GM06990 (cell line): ENCODE results near the gene TRAFD1.

Source experiments
- DNase-seq: peaks from one replicate; pipeline ENCODE4 v3.0.0-alpha.2; 2011; ENCODE audit not compliant: insufficient read length; ENCODE audit errors: extremely low read depth
- H3K27me3 ChIP-seq: replicated peaks from 2 replicates; pipeline ENCODE4 v1.6.0; 2011; ENCODE audit warnings: low read length; ENCODE audit not compliant: control insufficient read depth, insufficient read depth
- H3K36me3 ChIP-seq: 2 replicates; pipeline ENCODE4 v1.5.1; 2011; ENCODE audit warnings: low read length; ENCODE audit not compliant: control insufficient read depth, insufficient read depth
- H3K4me3 ChIP-seq: replicated peaks from 2 replicates; pipeline ENCODE4 v1.5.1; 2011; ENCODE audit warnings: low read depth, mild to moderate bottlenecking, control low read depth, low read length
- TF ChIP-seq, protein P1 (sequence below): IDR thresholded peaks from 2 replicates; pipeline ENCODE4 v1.5.1; 2011; ENCODE audit warnings: low read length, control low read depth, mild to moderate bottlenecking, inconsistent platforms; ENCODE audit not compliant: insufficient read depth, poor library complexity, severe bottlenecking

Gene TRAFD1

DNA sequence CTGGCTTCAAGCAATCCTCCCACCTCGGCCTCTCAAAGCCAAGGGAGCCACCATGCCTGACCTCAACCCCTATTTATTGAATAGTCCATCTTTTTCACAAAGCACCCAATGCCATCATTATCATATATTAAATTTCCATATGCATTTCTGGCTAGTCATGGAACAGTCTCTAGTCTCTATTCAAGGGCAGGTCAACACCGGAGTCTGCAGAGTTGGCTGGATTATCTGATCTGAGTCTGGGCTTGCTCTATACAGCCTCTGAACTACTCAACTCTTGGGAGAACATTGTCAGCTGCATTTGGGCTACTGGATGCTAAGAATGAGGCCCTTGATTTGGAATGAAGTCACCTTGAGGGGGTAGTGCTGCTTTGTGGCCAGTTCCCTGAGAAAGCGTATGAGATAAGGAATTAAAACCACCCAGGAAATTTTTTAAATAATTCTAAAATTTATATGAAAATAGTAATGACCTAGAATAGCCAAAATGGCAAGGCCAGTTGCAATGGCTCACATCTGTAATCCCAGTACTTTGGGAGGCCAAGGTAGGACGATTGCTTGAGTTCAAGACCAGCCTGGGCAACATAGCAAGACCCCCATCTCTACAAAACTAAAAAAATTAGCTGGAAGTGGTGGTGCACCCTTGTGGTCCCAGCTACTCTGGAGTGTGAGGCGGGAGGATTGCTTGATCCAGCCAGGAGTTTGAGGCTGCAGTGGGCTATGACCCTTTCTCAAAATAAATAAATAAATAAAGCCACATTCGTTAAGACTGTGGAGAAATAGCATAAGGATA is 9.9 kb upstream of the TRAFD1 start:
- Histone ChIP-seq H3K4me3 (no peak overlapping the region), H3K36me3 (no peaks in the 10 kb centered on the region), H3K27me3 (no peaks in the 10 kb centered on the region)
- TF ChIP-seq, protein P1, sequence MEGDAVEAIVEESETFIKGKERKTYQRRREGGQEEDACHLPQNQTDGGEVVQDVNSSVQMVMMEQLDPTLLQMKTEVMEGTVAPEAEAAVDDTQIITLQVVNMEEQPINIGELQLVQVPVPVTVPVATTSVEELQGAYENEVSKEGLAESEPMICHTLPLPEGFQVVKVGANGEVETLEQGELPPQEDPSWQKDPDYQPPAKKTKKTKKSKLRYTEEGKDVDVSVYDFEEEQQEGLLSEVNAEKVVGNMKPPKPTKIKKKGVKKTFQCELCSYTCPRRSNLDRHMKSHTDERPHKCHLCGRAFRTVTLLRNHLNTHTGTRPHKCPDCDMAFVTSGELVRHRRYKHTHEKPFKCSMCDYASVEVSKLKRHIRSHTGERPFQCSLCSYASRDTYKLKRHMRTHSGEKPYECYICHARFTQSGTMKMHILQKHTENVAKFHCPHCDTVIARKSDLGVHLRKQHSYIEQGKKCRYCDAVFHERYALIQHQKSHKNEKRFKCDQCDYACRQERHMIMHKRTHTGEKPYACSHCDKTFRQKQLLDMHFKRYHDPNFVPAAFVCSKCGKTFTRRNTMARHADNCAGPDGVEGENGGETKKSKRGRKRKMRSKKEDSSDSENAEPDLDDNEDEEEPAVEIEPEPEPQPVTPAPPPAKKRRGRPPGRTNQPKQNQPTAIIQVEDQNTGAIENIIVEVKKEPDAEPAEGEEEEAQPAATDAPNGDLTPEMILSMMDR, result no peak
- DNase-seq, result no peak

DNA sequence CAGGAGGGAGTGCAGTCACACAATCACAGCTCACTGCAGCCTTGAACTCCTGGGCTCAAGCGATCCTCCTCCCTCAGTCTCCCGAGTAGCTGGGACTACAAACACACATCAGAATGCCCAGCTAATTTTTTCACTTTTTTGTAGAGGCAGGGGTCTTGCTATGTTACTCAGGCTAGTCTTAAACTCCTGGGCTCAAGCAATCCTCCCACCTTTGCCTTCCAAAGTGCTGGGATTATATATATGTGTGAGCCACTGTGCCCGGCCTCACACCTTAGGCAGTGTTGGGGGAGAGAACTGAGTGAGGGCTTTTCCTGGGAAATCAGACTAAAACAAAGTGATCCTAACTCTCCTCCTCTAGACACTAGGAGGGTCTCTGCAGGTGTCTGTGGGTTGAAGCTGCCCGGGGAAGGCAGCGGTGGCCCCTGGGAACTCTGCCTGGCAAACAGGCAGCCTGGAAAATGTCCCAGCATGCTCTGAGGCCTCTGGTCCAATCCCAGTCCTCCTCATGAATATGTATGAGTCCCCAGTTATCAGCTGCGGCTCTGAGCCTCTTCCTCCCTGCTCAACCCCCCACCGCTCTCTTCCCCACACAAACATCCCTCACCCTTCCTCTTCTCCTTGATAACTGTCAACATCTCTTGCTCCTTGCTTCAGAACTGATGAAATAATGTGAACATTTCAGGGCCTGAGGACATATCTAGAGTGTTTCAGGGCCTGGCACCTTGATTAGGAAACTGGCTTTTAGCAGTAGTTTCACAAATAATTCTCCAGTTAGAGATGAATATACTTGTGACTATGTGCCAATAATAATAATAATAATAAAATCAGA is 8.9 kb upstream of the TRAFD1 start:
- TF ChIP-seq, protein P1, result no peak
- no peaks in the 10 kb centered on the region for H3K36me3 ChIP-seq
- no peaks in the 10 kb centered on the region for H3K27me3 ChIP-seq
- peak; percentile 15 for DNase-seq
- H3K4me3 ChIP-seq, result no peak overlapping the region

DNA sequence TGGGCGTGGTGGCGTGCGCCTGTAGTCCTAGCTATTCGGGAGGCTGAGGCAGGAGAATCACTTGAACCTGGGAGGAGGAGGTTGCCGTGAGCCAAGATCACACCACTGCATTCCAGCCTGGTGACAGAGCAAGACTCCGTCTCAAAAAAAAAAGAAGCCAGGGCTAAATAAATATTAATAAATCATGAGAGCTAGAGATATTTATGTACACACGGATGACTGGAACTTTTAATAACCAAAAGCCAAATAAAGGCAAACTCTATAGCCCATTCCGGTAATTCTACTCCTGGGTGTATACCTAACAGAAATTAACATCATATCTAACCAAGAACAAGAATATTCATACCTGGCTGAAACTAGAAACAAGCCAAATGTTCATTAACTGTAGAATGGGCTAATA is 7.7 kb upstream of the TRAFD1 start:
- no peak for DNase-seq
- TF ChIP-seq, protein P1, result no peak
- no peaks in the 10 kb centered on the region for H3K36me3 ChIP-seq
- H3K4me3 ChIP-seq, result no peak overlapping the region
- H3K27me3 ChIP-seq, result no peaks in the 10 kb centered on the region

DNA sequence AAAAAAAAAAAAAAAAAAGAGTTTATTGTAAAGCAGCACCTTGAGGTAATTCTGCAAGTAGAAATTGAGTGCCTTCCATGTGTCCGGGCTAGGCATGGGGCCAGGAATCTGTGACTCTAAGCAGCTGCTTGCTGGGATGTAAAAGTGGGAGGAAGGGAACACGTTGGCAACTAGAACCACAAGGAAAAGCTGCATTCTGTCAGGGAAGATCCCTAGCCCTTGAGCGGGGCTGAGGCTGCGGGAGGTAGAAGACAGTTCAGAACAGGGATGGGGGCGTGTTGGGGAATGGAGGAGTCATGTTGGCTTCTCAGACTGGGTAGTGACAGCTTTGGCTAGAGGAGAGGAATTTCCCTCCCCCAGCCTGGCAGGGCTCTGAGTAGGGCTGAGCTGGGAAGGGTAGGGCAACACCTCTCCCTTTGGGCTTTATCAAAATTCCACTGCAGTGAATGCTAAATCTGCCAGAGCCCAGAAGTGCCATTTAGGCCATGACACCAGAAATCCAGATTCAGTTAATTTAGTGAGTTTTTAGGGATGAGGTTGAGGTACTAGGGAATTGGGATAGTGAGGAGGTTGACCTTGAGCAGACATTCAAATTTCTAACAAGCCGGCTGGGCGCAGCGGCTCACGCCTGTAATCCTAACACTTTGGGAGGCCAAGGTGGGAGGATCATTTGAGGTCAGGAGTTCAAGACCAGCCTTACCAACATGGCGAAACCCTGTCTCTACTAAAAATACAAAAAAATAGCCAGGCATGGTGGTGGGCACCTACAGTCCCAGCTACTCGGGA is 3.4 kb upstream of the TRAFD1 start:
- H3K27me3 ChIP-seq, result no peaks in the 10 kb centered on the region
- TF ChIP-seq, protein P1, result no peak
- no peak for DNase-seq
- H3K36me3 ChIP-seq, result no peaks in the 10 kb centered on the region
- no peak overlapping the region for H3K4me3 ChIP-seq

DNA sequence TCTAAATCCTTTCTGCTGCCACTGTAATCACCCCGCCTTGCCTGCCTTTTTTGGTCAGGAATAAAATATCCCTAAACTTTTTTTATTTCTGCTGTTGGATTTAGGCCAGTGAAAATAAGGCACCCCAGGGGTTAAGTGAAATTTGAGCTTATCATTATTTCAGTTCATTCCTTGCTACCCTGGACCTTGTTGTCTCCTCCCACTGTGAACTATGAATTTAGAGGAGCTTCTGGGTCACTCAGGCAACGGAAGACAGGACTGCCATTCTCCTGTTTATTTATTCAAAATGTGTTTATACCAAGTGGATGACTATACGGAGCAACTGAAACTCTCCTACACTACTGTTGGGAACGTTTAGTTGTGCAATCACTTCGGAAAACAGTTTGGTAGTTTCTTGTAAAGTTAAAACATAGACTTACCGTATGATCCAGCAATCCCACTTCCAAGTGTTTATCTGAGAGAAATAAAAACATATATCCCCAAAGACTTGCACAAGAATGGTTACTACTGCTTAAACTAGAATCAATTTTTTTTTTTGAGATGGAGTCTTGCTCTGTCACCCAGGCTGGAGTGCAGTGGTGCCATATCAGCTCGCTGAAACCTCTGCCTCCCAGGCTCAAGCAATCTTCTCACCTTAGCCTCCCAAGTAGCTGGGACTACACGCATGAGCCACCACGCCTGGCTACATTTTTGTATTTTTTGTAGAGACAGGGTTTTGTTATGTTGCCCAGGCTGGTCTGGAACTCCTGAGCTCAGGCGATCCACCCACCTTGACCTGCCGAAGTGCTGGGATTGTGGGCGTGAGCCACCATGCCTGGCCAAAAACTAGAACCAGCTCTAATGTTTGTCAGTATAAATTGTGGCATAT is 2.3 kb upstream of the TRAFD1 start:
- TF ChIP-seq, protein P1, result no peak
- no peak overlapping the region for H3K4me3 ChIP-seq
- H3K27me3 ChIP-seq, result no peaks in the 10 kb centered on the region
- H3K36me3 ChIP-seq, result no peaks in the 10 kb centered on the region
- DNase-seq, result no peak
